ENCODE results near the gene WIZ.
A peak's percentile ranks its signal among the peaks of the same experiment; 100 is the strongest.

The WIZ gene

DNA sequence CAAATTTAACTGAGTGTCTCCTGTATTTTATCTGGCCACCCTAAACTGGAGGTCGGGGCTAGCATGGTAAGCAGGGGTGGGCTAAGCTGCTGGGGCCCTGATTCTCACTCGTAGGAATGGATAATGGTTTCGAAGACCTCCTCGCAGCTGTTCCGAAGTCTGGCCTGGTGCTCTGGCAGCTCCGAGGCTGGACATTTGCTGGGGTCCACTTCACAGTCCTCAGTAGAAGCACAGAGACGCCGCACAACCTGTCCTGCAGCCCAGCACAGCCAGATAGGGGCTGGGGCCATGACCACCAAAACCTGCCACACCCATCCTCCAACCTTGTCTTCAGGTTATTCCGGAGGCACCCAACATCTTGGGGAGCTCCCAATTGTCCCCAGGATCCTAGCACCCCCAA, 6.2 kb upstream of the WIZ start:
- TF ChIP-seq CTCF (IDR thresholded peaks at IDR 0.05; ENCODE audit: control insufficient read depth, insufficient read depth, low read depth, low read length, missing control alignments) = no peak
- DNase-seq (ENCODE audit: low read depth) = no peak
- no peak overlapping the region for H3K4me3 ChIP-seq (ENCODE audit: control insufficient read depth, low read depth, low read length)

GRCh38 chr19:15453906-15454860, 4.4 kb upstream of the WIZ start:
- no peak for DNase-seq (ENCODE audit: low read depth)
- no peak overlapping the region for H3K4me3 ChIP-seq (ENCODE audit: control insufficient read depth, low read depth, low read length)
- TF ChIP-seq CTCF (IDR thresholded peaks at IDR 0.05; ENCODE audit: control insufficient read depth, insufficient read depth, low read depth, low read length, missing control alignments) = peak; percentile 28

- TF ChIP-seq CTCF (IDR thresholded peaks at IDR 0.05; ENCODE audit: control insufficient read depth, insufficient read depth, low read depth, low read length, missing control alignments) = peak; percentile 17
- no peak for DNase-seq (ENCODE audit: low read depth)
- H3K4me3 ChIP-seq (ENCODE audit: control insufficient read depth, low read depth, low read length) = peak overlapping the region; percentile 37
Observed at GRCh38 chr19:15453091-15453578, 3.4 kb upstream of the WIZ start.

DNA sequence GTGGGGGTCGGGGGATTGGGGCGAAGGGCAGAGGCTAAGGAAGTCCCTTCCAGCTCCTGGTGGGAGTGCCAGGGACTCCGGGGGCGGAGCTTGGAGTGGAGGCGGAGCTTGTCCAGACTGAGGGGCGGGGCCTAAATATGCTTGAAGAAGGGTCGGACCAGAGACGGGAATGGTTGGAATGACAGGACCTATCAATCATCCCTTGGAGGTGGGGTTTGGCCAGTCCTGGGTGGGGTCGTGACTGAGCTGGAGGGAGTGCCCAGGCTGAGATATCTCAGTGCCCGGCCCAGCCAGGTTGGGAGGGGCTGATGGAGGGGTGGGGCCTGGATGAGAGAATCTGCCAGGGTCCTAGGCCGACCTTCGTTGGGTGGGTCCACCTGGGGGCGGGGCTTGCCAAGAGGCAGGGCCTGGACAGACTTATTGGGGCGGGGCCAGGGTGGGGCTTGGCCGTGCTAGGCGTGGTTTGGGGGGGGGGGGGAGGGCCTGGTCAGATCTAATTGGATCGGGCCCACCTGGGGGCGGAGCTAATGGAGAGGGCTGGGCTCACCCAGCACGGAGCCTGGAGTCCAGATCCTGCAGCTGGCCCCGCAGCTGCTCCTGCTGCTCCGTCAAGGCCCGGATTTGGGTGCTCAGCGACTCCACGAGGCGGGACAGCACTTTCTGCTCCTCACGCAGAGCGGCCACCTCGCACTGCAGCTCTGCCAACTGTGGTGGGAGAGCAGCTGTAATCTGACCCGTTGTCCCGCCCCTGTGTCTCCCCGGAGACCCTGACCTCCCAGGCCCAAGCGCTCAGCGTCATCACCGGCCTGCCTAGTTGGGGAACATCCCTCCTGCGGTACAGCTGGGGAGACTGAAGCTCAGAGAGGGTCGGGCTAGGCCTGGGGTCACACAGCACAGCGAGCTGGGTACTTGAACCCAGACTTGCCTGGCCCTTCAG, 2.6 kb upstream of the WIZ start:
- DNase-seq (ENCODE audit: low read depth) = no peak
- peak overlapping the region; percentile 37 for H3K4me3 ChIP-seq (ENCODE audit: control insufficient read depth, low read depth, low read length)
- no peak for TF ChIP-seq CTCF (IDR thresholded peaks at IDR 0.05; ENCODE audit: control insufficient read depth, insufficient read depth, low read depth, low read length, missing control alignments)

DNA sequence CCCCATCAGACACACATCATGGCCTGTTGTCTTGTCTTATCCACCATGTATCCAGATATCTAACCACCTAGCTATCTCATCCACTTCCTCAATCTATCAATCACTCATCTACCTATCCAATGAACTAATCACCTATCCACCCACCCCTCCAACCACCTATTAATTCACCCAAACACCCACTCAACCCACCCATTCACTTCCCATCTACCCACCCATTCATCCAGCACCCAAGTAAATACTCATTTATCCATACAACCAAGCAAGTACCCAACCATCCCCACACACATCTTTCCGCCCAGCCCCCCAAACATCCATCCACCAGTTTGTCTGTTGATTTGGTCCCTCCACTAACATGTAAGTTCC, 753 bp upstream of the WIZ start:
- no peak for TF ChIP-seq CTCF (IDR thresholded peaks at IDR 0.05; ENCODE audit: control insufficient read depth, insufficient read depth, low read depth, low read length, missing control alignments)
- no peak for DNase-seq (ENCODE audit: low read depth)
- H3K4me3 ChIP-seq (ENCODE audit: control insufficient read depth, low read depth, low read length) = no peak overlapping the region

- DNase-seq (ENCODE audit: low read depth) = no peak
- H3K4me3 ChIP-seq (ENCODE audit: control insufficient read depth, low read depth, low read length) = peak overlapping the region; percentile 58
- no peak for TF ChIP-seq CTCF (IDR thresholded peaks at IDR 0.05; ENCODE audit: control insufficient read depth, insufficient read depth, low read depth, low read length, missing control alignments)
Observed at GRCh38 chr19:15448778-15449619, 757 bp downstream of the WIZ start.
